Measurements from ENCODE around the gene PLXNA2.

Gene PLXNA2

DNA sequence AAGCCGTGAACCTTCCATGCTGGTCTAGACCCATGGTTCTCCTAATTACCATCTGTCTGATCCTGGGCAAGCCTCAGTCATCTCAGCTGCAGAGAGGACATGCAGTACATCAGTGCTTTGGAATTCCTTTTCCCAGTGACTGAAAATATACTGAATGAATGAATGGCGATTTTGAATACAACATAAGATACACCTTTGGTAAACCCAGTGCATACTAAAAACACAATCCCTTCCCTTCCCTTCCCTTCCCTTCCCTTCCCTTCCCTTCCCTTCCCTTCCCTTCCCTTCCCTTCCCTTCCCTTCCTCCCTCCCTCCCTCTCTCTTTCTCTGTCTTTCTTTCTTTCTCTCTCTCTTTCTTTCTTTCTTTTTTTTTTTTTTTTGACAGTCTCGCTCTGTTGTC, 21.3 kb upstream of the PLXNA2 start:
- DNase-seq = no peak

DNA sequence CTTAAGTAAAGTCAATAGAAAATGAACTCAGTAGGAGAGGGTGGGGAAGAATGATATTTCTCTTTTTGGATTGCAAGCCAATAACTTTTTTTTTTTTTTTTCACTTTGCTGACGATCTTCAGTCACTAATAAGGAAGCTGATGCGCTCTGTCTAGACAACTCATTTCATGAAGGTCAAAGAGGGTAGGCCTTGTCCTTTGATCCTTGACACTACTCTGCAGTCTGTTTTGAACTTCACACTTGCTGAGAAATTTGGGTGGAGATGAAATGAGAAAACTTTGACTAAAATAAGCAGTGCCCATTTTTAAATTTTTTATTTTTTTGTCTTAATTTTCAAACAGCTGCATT, 20.9 kb upstream of the PLXNA2 start:
- no peak for DNase-seq

DNA sequence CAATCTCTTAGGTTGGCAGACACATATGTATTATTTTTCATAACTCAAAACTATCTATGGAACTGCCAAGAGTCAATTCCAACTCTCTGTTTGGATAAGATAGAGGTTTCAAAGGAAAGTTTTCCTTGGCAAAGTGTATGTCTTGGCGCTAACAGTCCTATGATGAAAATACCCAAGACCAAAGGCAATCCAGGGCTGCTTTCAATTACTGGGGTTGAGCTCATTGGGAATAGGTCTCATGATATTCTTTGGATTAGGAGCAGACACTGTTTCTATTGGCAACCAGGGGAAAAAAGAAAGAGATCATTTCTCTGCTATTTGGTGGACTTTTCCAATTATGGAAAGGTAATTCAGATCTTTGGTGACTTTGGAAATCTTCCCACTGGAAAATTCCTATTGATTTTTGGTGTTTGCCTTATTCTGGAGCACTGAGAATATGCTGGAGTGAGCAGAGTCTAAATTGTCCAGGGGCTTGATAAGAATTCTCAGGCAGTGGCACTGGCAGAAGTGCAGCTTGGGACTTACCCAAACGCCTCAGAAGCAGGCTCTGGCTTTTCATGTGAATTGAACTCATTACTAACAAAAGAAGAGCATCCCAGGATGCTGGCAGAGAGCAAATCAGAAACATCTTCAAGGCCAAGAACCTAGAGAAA, 20.4 kb upstream of the PLXNA2 start:
- no peak for DNase-seq

DNA sequence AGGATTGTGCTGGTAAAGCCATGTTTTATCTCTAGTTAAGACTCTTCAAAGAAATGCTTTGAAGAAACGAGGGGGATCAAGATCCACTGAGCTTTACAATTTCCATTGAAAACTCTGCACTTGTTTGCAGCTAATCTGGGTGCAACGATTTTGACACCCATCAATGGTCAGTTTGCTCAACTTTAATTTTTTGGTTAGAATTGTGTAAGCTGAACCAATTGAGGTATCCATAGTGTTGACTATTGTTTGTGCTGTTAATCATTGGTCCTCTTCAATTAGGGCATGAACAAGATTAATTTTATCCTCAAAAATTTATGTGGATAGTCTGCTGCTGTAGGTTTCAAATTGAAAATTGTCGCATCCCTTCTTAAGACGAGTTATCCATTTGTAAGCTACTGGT, 17.7 kb upstream of the PLXNA2 start:
- DNase-seq = no peak

DNA sequence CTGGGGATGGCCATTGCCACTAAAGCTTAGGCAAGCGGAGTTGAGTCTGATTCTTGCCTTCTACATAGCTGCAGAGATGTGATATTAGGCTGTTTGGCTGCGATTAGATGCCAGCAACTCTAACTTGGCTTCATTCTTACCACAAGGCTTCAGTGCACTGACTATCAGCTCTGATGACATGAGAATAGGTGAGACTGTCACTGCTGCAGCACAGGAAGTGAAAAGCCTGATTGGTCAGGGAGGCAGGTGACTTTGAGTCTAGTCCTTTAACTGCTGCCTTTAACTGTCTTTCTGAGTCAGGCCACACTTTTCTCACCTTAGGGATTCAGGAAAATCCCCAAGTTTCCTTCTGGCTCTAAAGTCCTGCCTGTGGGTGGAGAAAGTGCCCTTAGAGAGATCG, 14.1 kb upstream of the PLXNA2 start:
- DNase-seq = no peak

DNA sequence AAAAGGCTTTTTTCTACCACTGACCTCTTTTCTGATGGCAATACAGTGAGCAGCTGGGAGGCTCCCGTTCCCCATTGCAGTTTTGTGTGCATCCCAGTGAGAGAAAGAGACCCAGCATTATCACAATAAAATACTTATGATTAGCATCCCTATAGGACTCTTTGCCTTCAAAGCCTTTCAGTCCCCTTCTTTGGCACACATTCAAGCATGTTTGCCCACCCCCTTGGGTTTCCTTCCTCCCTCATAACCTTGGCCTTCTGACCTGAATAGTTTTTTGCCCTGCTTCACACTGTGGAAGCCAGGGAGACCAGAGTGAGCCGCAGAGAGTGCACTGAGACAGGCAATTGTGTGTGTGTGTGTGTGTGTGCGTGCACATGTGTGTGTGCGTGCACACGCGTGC, 13.2 kb upstream of the PLXNA2 start:
- no peak for DNase-seq

DNA sequence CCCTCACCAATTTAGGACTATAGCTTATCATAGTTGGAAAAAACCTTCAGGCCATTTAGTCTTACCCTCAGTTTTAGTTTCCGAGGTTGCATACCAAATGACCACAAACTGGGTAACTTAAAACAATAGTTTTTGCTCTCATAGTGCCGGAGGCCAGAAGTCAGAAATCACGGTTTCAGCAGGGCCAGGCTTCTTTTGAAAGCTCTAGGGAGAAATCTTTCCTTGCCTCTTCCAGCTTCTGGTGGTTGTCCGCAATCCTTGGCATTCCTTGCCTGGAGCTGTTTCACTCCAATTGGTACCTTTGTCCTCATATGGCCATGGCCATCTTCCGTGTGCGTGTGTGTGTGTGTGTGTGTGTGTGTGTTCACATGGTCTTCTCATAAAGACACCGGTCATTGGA, 12.4 kb upstream of the PLXNA2 start:
- no peak for DNase-seq

DNA sequence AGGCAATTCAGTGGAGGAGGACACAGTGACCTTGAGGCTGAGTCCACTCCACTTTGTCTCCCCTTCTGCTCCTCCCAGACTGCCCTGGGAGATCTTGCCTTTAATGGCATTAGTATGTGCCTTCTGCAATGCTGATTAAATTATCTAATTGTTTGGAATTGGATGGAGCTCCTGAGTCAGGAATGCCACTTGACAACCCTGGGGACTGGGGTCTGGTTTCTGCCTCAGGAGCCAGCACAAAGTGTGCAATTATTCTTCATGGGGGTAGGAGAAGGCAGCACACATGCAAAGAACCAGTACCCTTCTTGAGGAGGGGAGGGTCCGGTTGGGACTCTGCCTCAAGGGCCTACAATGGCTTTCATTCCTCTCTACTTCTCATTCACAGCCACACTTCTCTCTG, 11.9 kb upstream of the PLXNA2 start:
- no peak for DNase-seq

DNA sequence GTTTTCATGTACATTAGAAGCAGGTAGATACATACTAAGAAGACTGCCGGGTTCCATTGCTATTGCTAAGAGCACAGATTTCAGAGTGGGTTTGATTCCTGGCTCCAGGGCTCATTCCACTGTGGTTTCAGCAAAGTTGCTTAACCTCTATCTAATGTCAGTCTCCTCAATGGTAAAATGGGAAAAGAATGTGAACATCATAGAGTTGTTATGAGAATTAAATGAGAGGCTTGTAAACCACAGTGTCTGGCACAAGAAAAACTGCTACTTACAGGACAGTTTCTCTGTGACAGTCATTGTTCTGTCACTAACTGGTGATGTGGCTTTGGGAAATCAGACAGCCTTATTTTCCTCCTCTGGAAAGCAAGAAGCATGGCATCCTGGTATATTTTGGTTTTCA, 10.7 kb upstream of the PLXNA2 start:
- DNase-seq = no peak

DNA sequence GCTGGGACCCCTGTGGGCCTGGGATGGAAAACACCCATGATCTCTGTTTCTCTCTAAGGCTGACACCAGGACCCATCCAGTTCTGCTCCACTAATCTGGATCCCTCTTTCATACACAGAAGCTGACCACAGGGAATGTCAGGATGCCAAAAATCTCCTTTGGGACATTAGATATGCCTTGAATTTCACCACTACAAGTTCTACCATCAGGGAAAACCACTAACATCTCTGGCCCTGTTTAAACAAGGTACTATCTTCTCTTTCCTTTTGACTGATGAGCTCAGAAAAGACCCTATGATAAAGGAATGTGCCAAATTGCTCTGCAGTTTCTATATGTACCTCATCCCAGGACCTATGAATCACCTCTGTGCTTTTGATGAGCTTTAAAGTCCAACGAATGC, 10.2 kb upstream of the PLXNA2 start:
- DNase-seq = no peak

DNA sequence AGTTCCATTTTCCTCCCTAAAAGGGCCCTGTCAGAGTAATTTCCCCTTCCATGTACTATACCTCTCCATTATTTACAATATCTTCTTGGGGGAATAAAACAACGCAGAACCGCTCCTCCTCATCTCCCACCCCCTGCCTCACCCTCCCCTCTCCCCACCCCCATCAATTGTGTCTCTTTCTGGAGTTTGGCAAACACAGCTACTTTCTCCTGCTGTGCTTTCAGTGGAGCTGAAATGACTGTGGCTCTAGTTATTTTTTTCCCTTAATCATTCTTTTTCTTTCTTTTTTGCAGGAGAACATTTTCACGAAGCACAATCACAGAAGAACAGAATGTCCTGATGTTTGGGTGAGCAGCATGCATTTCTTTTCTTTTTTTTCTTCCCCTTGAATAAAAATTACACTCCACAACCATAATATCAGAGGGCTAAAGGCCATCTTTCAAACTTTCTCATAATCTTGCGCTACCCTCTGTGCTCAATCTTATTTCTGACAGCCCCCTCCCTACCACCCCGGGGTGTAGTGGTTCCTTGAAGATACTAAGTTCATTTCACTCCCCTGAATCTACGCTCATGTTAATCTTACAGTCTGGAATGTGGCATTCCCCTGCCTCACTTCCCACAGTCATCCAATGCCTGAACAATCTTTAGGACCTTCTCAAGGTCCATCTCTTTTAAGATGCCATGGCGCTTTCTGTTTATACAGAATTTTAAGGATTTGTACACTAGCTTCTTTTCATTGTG, 8.8 kb upstream of the PLXNA2 start:
- no peak for DNase-seq

DNA sequence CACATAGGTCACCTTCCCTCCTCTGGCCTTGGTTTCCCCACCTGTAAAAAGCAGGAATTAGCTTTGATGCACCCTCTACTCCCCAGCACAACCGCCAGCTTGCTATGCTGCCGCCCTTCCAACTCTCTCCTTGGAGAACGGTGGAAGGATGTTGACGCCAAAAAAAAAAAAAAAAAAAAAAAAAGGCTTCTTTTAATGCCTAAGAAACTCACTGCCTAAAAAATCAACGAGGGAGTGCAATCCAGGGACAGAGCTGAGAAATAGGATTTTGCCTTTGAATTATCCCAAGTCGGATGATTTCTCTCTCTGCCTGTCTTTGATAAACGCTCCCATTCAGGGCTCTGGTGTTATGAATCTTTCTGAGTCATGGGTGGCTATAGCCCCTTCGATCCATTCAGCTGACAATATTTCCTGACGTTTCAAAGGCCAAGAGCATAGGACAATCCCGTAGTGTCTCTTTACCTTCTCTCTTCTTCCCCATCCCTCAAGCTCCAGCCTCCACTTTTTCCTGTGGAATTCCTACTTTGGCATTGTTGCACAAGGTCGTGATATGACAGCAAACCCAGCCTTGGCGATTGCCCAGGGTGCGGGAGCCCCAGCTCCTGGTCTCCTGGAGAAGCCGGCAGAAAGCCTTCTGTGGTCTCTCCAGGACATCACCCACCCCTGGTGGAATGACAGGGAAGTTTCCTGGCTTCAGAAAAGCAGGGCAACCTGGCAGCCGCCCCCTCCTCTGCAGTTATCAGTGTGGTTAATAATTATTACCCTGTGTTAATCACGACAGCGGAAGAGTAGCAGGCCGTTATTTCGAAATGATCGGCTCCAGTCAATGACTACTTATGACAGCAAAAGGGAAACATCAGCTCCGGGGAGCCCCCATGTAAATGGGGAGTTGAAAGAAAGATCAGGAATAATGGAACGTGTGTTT, 8.0 kb upstream of the PLXNA2 start:
- no peak for DNase-seq

DNA sequence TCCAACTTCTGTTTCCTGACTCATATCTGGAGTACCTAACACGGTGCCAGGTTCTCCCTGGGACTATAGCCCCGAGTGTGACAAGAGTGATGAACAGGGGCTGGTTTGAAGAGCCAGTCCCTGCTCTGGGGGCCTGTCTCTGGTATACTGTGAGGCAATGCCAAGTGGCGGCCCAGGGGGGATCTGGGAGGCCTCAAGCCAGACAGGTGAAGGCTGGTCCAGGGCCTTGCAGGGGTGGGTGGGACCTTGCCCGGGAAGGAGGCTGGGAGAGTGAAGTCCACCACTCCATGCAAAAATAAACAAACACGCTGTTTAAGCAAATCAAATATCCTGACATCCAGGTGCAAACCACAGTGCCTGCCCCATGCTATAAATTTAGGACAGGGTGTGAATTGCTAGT, 6.8 kb upstream of the PLXNA2 start:
- DNase-seq = no peak

DNA sequence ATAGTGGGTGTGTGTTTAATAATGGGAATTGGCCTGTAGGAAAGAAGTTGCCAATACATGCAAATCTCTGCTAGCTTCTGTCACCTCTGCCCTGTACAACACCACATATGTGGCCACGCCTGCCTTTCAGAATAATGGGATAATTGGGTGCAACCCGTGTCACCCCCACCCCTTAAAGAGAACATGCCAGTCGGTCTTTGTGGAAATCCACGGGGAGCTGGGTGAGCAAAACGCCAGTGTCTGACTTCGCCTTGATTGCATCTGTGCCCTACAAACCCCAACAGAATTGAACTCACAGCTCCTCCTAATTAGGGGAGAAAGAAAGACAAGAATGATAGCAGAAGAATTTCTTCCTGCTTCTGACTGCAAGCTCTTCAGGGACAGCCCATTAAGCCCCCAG, 6.4 kb upstream of the PLXNA2 start:
- DNase-seq = no peak

DNA sequence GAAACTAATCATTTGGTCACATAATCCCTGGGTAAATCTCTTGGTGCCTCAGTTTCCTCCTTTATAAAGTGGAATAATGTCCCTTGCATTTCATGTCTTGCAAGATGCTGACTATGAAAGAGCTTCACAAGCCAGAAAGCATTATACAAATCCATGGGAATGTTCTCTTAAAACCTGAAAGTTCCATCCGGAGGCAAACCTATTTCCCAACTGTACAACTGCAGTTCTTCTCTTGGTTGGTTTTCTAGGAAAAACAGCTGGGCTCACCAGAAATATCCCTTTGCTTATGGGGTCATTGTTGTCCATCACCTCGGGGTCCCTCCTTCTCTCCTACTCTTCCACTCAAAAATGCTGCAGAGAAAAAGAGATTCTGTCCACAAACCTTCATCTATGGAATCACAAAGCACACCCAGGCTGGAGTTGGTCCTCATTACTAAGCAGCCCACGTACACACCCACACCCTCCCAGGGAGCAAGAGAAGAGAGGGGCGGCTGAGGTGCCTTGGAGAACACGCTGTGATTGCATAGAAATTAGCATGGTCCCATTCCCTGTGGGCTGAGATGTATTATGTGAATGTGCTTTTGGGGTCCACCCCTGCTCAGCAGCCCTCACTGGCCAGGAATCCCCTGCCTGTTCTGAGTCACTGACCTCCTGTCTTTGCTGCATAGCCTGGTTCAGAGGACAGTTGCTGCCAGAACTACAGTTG, 5.0 kb upstream of the PLXNA2 start:
- DNase-seq = no peak

DNA sequence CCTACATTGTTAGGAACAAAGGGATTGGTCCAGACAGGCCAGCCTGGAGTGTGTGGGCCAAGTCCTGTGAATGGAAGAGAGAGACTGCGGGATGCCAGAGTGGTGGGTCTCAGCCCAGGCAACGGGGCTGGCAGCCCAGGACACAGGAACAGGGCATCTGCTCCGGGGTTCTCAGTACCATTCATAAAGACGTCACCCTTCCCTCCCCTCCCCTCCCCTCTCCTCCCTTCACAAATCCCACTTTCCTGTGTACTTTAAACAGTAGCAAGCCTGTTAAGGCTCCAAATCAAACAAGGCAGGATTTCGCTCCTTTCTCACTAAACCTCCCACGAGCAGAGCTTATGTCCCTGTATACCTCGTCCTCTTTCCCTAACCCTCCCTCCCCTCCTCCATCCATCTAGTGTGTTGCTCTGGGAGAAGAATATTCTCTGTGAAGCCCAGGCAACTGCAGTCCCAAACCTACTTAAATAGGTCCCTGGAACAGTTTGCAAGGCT, 4.2 kb upstream of the PLXNA2 start:
- DNase-seq = no peak

DNA sequence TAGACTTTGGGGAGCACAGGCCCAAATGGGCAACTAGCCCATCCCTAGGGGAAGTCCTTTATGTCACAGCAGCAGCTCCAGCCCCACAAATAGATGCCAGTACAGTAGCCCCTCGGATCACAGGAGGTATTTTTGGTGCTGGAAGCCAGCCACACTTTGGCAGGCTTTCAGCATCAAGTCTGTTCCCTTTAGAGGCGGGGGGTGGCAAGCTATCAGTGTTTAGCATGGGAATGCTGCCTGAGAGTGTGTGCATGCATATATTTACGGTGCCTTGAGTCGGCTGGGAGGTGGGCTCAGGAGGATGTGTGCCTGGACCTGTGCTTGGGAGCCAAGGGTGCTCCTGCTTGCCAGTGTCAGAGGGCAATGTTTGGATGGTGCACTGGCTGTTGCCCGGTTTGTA, 3.5 kb upstream of the PLXNA2 start:
- DNase-seq = no peak

DNA sequence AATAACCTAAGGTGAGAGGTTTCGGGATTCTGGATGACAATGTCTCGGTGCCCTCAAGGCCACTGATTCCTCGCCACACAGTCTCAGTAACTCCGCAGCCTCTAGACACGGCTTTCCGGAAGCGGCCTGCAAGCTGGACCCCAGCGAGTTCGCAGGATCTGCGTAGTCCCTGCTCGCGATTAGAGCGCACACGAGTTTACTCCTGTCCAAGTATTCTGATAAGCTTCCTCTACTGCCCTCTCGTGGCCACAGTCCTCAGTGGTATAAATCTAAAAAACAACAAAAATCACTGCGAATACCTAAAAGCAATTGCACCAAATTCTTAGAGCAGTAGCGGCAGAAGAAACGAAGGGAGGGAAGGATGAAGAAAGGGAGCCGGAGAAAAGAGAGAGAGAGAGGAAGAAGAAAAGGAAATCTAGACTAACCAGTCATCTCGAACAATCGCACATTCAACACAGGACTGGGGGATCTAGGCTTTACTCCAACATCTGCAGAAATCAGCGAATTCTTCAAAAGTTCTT, 1.1 kb upstream of the PLXNA2 start:
- peak; percentile 23 to 70 (median 54) for DNase-seq

DNA sequence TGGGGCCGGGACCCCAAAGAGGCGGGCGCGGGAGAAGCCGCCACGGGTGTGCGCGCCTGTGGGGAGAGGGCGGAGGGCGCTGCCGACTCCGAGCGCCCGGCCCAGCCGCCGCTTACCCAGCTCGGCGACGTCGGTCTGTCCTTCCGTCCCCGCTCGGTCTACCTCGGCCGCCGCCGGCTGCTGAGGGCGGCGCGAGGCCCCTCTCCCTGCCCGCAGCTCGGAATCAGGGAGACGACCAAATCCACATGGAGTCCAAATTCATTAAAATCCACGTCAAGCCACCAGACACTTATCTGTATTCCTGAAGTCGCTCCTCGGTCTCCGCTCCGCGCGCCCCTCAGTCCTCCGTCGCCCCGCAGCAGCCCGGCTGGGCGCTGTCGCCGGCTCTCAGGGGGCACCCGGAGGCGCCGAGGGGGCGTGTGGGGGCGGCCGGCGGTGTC, 637 bp downstream of the PLXNA2 start:
- DNase-seq = peak in 2 of 6 experiments; percentile 33 to 39

DNA sequence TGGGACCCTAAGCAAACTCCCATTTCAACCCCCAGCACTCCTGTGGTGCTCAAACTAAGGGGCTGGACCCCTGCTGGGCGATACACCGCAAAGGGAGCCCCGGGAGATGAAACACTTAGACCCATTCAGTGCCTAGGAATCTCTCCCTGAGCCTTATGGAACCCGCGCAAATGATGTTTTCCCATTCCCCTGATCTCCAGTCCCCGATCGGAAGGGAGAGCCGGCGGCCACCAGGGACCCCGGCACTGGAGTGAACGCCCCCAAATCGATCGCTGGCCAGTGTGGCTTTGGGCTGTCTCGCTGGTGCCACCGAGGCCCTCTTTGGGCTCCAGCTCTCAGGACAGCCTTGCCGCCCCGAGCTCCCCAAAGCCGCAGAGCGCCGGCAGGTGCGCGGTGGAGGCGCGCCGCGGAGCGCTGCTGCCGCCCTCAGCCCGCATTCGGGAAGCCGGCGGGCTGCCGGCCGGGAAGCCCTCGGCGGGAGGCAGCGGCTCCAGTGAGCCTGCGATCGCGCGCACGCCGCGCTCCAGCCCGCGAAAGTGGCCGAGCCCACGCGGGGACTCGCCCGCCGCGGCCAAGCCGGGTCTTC, 1.1 kb downstream of the PLXNA2 start:
- peak in 2 of 6 experiments; percentile 33 to 39 for DNase-seq

DNA sequence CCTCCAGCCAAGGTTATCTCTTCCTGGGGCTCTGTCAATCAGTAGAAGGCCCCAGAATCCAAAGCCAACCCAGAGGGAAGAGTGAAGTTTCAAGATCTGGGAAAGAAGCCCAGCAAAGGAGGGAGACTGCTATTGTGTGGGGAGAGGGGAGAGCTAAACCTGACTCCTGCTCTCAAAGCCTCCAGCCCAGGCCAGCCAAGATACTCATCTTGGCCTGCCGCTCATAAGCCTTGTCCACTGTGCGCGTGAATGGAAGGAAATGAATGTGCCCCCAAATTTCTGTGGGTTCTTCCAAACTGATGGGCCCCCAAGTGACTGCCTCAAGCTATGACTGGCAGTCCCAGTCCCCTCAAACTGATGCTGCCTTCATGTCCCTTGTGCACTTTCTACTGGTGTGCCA, 2.0 kb downstream of the PLXNA2 start:
- DNase-seq = no peak

DNA sequence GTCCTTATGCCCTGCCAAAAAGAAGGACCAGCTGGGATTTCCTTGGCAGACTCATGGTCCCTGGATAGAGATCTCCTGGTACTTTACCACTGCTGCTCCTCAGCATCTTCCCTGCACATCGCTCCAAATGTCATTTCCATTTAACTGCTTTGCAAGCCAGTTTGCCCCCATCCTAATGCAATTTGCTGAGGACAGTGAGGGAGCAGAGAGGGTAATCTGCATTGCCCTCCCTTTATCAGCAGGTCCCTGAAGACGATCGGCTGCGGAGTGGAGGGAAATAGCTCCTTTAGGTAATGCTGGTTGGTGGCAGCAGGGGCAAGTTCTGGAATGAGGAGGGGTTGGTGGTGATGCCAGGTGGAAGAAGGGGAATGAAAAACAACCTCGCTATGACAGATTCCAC, 2.7 kb downstream of the PLXNA2 start:
- DNase-seq = no peak

Measured in stimulated activated naive CD4-positive, alpha-beta T cell (primary cell).